Hippocampal formation (tissue), 2 donors: ENCODE measurements around the gene ORMDL3.
"Not testable (repeated sequence)": the region's sequence is repeated elsewhere in the genome, so short reads cannot be mapped to it uniquely, and the experiment has no call there.

Experiments
- DNase-seq, 2 donors: peaks; one replicate each; lab custom pipeline; 2025; lab: John Stamatoyannopoulos, UW

ORMDL3 gene

GRCh38 chr17:39949028-39949427, 21.6 kb upstream of the ORMDL3 start:
- DNase-seq: no peak

GRCh38 chr17:39948489-39948828, 21.1 kb upstream of the ORMDL3 start:
- not testable (repeated sequence) for DNase-seq

DNA sequence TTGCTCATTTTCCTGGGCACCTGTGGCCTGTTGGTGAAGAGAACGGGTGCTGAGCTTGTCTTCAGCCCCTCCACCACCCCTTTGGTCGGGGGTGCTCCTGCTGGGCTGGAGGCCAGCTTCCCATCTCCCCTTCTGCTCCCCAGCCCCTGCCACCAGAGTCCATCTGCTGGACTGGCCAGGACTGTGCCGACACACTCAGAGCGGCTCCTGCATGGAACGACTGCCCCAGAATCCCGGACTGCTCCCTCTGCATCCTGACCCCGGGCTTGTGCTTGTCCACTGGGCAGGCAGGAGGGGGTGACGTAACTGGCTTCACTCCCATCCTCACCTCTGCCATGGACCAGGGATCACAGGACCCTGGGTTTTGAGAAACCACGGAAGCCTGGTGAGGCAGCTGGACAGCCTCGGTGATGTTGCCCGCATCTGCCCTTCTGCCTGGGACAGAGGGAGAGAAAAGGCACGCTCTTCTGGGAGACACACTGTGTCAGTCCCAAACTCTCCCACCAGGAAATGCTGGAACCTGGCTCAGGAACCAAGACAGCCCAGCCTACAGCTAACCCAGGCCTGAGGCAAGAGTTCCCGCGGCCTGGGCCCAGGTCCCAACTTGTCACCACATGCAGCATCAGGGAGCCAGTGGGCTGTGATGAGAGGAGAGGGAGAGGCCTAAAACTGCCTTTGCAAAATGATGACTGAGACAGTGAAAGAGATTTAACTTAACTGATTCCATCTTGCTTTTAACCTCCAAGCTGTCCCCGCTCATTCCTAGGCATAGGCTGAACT, 19.3 kb upstream of the ORMDL3 start:
- DNase-seq: no peak

- no peak for DNase-seq
Observed at GRCh38 chr17:39944393-39944711, 17.0 kb upstream of the ORMDL3 start.

GRCh38 chr17:39943702-39944392, 16.4 kb upstream of the ORMDL3 start:
- DNase-seq: no peak

DNA sequence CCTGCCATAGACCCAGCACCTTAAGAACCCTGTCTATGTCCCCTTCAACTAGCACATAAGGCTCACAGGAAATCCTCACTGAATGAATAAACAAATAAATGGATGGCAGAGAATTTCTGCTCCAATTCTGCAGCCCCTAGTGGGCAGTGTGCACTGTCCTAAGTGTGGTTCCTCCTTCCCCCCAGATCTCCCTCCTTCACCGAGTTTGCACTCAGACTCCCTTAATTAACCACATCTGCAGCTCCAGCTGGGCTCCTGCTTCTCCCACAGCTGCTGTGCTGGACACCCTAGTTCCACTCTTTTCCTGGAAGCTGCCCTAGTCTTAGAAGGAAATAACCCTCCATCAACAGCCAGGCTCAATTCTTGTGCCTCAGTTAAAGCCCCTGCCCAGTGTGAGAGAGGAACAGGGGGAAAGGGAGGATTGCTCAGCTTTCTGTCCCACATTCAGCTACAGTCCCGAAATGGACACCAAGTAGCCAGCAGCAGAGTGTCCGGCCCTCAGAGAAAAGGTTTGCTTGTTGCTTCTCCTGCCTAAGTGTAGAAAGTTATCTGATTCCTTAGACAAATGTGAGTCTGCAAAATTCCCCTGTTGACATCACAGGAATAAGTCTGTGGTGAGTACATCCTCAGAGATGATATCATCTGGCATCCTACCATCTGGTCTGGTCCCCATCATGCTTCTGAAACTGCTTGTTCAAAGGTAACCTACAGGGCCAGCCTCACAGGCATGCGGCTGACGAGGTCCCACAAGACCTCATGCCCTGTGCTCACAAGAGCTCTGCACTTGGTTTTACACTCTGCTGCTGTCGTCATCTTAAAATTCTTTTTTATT, 12.4 kb upstream of the ORMDL3 start:
- DNase-seq: no peak

DNA sequence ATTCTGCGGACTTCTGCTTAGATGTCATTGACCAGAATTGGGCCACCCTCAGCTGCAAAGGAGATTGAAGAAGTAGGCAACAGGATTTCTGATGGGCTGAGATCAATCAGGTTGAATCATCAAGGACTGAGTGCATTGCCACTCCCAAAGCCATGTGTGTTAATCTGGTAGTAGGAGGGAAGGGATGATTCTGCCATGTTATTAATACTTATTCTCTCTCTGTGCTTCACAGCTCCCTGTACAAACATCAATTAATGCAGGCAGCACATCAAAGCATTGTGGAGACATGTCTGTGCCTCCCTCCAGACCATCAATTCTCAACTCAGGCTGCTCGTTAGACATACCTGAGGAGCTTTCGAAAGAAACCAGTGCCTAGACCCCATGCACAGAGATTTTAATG, 11.7 kb upstream of the ORMDL3 start:
- DNase-seq: no peak

DNA sequence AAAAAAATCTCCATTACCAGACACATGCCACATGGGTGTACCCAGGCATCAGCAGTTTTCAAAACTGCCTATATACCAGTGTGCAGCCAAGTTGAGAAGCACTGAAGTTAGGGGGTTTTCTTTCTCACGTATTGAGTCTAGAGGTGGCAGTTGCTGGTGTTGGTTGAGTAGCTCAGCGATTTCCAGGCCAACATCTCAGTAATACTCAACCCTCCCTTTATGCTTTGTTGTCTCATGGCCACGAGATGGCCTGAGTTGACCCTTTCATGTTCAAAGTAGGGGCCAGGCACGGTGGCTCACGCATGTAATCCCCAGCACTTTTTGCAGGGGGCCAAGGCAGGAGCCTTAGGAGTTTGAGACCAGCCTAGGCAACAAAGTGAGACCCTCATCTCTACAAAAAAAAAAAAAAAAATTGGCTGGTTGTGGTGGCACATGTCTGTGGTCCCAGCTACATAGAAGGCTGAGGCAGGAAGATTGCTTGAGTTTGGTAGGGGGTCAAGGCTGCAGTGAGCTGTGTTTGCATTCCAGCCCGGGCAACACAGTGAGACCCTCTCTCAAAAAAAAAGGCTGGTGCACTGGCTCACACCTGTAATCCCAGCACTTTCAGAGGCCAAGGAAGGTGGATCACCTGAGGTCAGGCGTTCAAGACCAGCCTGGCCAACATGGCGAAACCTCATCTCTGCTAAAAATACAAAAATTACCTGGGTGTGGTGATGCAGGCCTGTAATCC, 10.9 kb upstream of the ORMDL3 start:
- no peak for DNase-seq

DNA sequence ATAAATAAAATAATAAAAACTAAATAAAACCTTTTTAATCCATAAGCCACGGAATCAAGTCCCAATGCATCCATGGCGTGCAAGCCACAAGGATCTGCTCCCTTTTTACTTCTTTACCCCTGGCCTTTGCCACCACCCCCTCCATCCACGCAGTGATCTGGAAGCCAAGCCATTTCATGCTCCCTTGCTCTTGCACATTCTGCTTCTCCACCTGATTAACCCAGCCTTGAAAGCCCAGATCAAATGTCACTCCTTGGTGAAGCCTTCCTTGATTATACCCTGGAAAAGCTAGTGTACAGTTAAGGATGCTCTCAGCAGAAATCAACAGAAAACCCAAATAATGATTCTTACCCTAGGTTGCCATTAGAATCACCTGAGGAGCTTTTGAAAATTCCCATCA, 10.0 kb upstream of the ORMDL3 start:
- no peak for DNase-seq

- DNase-seq: no peak
Observed at GRCh38 chr17:39935909-39936308, 8.5 kb upstream of the ORMDL3 start.

GRCh38 chr17:39934324-39934723, 6.9 kb upstream of the ORMDL3 start:
- DNase-seq: no peak

DNA sequence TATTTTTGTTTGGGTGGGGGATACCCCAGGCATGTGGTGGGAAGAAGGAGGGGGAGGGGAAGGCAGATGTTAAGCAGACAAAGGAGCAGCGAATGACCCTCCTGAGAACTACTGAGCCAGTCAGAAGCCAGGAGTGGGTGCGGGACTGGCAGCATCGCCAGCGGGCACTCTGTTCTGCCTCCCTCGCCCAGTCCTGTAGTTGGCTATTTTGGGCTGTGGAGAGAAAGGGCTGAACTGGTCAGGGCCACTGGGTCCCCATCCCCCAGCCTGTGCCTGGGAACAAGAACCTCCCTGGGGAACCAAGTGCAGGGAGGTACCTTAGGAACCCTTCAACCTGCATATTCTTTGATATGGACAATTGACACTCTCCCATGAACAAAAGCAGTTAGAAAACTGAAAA, 6.5 kb upstream of the ORMDL3 start:
- no peak for DNase-seq

DNA sequence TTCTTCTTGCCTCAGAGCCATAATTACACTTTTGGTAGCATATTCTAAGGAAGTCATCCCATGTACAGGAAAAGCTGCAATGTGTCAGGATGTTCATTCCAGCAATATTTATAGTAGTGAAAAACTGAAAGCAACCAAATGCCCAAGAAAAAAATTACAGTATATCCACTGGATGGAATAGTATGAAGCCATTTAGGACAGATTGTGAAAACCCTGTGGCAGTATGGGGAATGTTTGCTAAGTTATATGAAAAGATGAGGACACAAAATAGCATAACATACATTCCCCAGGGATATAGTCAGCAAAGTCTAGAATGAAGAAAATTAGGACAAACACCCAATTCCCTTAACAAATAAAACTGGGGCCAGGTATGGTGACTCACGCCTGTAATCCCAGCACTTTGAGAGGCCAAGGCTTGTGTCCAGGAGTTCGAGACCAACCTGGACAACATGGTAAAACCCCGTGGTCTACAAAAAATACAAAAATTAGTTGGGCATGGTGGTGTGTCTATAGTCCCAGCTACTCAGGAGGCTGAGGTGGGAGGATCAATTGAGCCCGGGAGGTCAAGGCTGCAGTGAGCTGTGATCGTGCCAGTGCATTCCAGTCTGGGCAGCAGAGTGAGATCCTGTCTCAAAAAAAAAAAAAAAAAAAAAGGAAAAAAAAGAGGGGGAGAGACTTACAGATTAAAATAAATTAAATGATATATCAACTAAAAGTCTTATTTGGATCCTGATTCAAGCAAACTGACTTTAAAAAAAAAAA, 2.4 kb upstream of the ORMDL3 start:
- DNase-seq: no peak

DNA sequence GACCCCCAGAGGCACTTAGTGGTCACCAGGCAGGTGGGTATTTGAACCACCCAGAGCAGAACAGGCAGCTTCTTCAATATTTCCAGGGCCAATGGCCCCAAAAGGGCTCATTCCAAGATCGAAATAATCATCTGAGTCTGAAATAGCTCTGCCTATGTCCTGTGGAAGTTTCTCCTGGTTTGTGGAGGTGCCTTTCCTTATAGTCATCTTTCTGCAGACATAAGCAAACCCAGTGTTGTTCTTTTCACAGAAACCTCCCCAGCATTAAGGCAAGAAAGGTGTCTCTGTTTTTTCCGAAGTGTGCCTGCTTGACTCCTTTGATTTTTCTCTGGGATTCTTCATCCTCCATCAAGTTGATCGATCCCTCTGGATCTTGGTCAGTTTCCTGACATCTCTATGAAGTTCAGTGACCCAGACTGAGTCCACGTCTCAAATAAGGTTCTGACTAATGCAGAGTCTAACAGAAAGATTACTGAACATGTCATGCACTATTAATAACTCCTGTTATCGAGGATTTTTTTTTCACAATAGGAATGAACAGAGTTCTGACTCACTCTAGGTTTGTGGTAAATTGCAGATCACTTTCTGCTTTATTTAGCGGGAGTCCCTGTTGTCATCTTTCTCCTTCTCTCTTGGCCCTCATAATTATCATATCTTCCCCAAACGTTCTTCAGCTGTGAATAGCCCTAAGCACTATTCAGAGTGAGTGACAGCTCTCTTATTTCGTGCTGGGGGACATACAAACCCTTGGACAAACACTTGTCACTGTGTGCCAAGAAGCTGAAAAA, 1.7 kb upstream of the ORMDL3 start:
- DNase-seq: no peak

GRCh38 chr17:39927929-39928857, 792 bp upstream of the ORMDL3 start:
- no peak for DNase-seq

GRCh38 chr17:39926588-39927100, 757 bp downstream of the ORMDL3 start:
- no peak for DNase-seq

DNA sequence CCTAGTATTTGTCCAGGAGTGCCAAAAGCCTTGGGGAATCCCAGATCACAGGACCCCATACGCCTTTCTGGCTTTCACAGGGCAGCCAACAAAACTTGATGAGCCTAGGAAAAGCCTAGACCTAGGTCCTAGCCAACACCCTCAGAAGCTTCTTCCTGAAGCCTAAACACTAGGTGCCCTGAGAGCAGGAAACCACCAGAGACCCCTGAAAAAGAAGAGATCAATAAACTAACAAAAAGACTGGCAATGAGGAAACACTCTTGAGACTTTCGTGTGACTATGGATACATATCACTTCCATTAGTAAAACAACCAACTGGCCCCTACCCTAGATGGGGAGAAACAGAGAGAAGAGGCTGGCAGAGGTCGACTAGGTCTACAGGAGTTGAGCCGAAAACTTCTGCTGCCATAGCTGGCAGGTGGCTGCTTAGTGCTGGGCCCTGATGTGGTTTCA, 1.2 kb downstream of the ORMDL3 start:
- no peak for DNase-seq

DNA sequence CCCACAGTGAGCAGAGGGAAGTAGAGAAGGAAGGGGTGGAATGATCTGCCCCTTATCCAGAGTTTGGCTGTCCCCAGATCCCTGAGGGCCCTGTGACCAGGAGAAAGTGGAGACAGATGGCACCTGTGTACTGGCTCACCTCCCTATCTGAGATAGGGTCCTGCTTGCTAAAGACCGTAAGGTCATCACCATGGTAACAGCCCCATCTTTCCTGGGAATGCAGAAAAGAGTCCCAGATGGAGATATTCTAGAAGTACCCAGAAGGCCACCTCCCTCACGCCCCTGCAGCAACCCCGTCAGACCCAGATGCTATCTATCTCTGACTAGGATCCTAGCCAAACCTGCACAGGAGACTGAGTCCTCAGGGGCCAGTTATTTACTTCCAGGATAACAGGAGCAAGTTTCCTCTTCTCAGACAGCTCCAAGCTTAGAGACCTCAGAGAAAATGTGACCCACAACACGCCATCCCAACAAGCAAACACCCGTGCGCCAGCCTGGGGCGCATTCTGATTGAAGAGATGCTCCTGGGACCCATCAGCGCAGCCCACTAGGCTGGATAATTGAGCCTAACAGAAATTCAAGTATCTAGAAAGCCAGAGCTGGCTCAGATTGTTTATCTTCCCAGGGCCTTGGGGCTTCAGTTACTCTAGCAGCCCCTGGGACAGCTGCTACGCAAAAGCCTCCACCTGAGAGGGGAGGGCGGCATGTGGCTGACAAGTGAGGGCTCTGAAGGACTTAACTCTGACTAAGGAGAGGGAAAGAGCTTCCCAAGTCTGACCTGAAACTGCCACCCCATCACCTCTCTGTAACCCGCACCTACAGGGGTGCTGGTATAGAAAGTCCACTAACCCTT, 1.9 kb downstream of the ORMDL3 start:
- no peak for DNase-seq
